Adrenal gland (tissue), 12 donors: Measurements from ENCODE around the gene WBP2. TPM values are rescaled to one million over a fixed set of nuclear protein-coding genes. Genes with fewer than 3 reads are reported as not detected.
A peak's percentile ranks its signal among the peaks of the same experiment; 100 is the strongest.

Source experiments
- DNase-seq, 7 donors: peaks; one replicate each; pipeline ENCODE4 v3.0.0-alpha.2; 2019 to 2020
- H3K27ac ChIP-seq, 5 donors: fragments of 200-600 bp; sonication (generic) in 4 of 5; 1 replicate in 3 of 5; 2 replicates in 2 of 5; pipeline versions ENCODE4 v1.5.1 to v1.8.0; 2016 to 2020; ENCODE audit warnings: mild to moderate bottlenecking in 1 of 5
- H3K27me3 ChIP-seq: fragments of 200-600 bp; 2 replicates; pipeline ENCODE4 v1.8.0; 2021
- H3K36me3 ChIP-seq, 2 donors: fragments of 200-600 bp; replicated peaks in 1 of 2; 1 replicate in 1 of 2; 2 replicates in 1 of 2; pipeline versions ENCODE4 v1.5.1 to v1.8.0; 2018 to 2022
- H3K4me1 ChIP-seq, 2 donors: fragments of 200-600 bp; replicated peaks in 1 of 2; 1 replicate in 1 of 2; 2 replicates in 1 of 2; pipeline versions ENCODE4 v1.5.1 to v1.8.0; 2018 to 2021
- H3K4me3 ChIP-seq, 4 donors: fragments of 200-600 bp; sonication (generic) in 3 of 4; one replicate each; pipeline ENCODE4 v1.5.1; 2016 to 2018
- H3K9me3 ChIP-seq, 3 donors: fragments of 200-600 bp; sonication (generic) in 1 of 3; replicated peaks in 1 of 3; 1 replicate in 2 of 3; 2 replicates in 1 of 3; pipeline versions ENCODE4 v1.5.1 to v1.8.0; 2016 to 2021
- POLR2A ChIP-seq, 2 donors: fragments of 450-650 bp; IDR thresholded peaks; one replicate each; pipeline ENCODE4 v1.6.1; 2017; ENCODE audit warnings: antibody characterized with exemption in 2 of 2, mild to moderate bottlenecking in 2 of 2, moderate library complexity in 1 of 2
- WGBS, 4 donors: extraction: QIAGEN DNeasy Blood & Tissue Kit in 2 of 4; methylation state at CpG; one replicate each; pipeline versions ENCODE4 v1.1.5 to v1.1.7; 2013 to 2017; 5-methylcytosine and 5-hydroxymethylcytosine counted together
- intact Hi-C, 2 donors: fragments of 100-400 bp; cut with DNase I; formaldehyde crosslinking; loops; one replicate each; pipeline versions ENCODE4 v1.14.1 to v1.15.0; 2022 to 2023
- polyA plus RNA-seq, 3 donors: library from polyadenylated mRNA; stranded (reverse); fragments of 200-250 nt in 2 of 3; fragments of 350-450 nt in 1 of 3; fragmentation: Illumina TruSeq in 1 of 3; extraction: RNeasy Lipid Tissue Mini Kit (QIAGEN cat#74804) in 1 of 3; gene quantifications; one replicate each; pipeline ENCODE4 v1.2.3, GENCODE V29; 2013 to 2014
- total RNA-seq, 9 donors: library from RNA; depleted of rRNA in 4 of 9; stranded (reverse); fragments of >200 nt in 4 of 9; fragments of 120-200 nt in 1 of 9; fragmentation: NEBNext Ultra II Directional in 1 of 9; extraction: Animal tissue kit (Norgen Biotek cat#: 25700) in 1 of 9; gene quantifications; one replicate each; pipeline versions ENCODE4 v1.1.0 to v1.2.4, GENCODE V29; 2013 to 2023
- TF ChIP-seq, protein P1 (sequence below), 6 experiments: fragments of 450-650 bp in 4 of 6; fragments of 200-600 bp in 2 of 6; sonication (generic) in 1 of 6; IDR thresholded peaks; 1 replicate in 5 of 6; 2 replicates in 1 of 6; pipeline versions ENCODE4 v1.5.1 to v1.8.0; 2016 to 2021; ENCODE audit warnings: antibody characterized with exemption in 6 of 6, mild to moderate bottlenecking in 2 of 6, moderate library complexity in 1 of 6
- donor health status: healthy with polysubstance abuse.
- donor health status: Bipolar disorder and iron deficiency.
- donor health status: DM: yes; HTN: yes; CAD: no.
- donor health status: DM: no; HTN: no; CAD: no.
- donor health status: DM: no; HTN: no; CAD: no.
- donor health status: DM: yes; HTN: yes; CAD: no.

Gene WBP2
- total and polyA plus RNA-seq, 12 donors, result 60.4 to 292 (median 223) TPM

DNA sequence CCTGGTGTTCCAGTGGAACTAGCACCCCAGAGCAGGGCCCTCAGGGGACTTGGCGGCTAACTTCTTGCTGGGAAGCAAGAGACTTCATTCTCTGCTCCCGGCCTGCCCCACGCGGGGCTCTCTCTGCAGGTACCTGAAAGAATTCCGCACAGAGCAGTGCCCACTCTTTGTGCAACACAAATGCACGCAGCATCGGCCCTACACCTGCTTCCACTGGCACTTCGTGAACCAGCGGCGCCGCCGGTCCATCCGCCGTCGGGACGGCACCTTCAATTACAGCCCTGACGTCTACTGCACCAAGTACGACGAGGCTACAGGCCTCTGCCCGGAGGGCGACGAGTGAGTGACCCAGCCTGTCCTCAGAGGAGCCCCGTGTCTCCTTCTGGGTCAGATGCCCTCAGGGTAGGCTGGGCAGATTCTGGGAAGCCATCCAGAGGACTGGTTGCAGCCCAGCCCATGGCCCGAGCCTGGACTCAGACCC is 45.5 kb downstream of the WBP2 start:
- intact Hi-C loops, result loop anchor here in 1 of 2 donors (10.0 kb wide), 1 partner anchor 45 kb away; the partner anchor contains the start of gene GALK1
- Histone ChIP-seq H3K36me3 (peaks cover 0 to 42% of the 10 kb centered on the region in 2 donors), H3K4me3 (no peak overlapping the region), H3K9me3 (no peaks in the 10 kb centered on the region), H3K4me1 (peaks cover 3 to 6% of the 10 kb centered on the region in 2 donors), H3K27me3 (no peaks in the 10 kb centered on the region), H3K27ac (peak overlapping the region in 3 of 5 donors; percentile 26 to 86 (median 48))
- no peak for TF ChIP-seq POLR2A (IDR thresholded peaks at IDR 0.05)
- TF ChIP-seq, protein P1, sequence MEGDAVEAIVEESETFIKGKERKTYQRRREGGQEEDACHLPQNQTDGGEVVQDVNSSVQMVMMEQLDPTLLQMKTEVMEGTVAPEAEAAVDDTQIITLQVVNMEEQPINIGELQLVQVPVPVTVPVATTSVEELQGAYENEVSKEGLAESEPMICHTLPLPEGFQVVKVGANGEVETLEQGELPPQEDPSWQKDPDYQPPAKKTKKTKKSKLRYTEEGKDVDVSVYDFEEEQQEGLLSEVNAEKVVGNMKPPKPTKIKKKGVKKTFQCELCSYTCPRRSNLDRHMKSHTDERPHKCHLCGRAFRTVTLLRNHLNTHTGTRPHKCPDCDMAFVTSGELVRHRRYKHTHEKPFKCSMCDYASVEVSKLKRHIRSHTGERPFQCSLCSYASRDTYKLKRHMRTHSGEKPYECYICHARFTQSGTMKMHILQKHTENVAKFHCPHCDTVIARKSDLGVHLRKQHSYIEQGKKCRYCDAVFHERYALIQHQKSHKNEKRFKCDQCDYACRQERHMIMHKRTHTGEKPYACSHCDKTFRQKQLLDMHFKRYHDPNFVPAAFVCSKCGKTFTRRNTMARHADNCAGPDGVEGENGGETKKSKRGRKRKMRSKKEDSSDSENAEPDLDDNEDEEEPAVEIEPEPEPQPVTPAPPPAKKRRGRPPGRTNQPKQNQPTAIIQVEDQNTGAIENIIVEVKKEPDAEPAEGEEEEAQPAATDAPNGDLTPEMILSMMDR (IDR thresholded peaks at IDR 0.05), result no peak
- DNase-seq, result no peak
- 91 to 94% (median 92%) methylated on average over 18 to 24 of the region's 24 CpGs for WGBS, 4 donors

DNA sequence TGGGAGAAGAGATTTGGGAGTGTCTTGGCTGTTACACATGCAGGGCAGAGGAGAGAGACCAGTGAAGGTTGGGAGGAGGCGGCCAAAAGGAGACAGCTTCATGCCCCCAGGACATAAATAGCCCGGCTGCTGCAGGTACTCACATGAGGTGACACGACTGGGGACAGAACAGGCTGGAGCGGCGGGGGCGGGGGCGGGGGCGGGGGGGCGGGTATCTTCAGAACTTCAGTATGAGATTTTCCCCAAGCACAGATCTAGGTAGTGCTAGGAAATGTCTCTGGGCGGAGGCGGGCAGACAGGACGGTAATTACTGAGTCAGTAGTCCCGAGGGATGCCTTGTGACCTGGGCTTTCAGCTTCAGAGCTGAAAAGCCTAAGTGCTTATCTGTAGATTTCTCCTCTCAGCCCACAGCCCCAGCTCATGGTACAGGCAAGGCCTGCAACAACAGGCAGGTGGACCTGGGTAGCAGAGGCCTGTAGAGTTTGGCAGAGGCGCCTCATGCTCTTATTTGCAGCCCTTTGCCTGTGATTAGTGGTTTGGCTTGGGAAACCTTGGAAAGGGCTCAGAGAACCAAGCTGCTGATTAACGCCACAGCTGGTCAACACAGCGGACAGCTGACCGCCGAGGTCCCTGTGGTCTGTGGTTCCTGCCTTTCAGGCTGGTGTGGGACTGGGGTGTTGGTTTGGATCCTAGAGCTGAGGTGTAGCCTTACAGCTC is 46.1 kb downstream of the WBP2 start:
- TF ChIP-seq, protein P1 (IDR thresholded peaks at IDR 0.05), result no peak
- no peak for TF ChIP-seq POLR2A (IDR thresholded peaks at IDR 0.05)
- H3K27ac ChIP-seq, result peak overlapping the region in 3 of 5 donors; percentile 26 to 86 (median 48)
- intact Hi-C loops, result no loop called here
- WGBS, 4 donors, result 72 to 84% (median 81%) methylated on average over 11 to 18 of the region's 18 CpGs
- H3K27me3 ChIP-seq, result no peaks in the 10 kb centered on the region
- H3K4me3 ChIP-seq, result no peak overlapping the region
- no peaks in the 10 kb centered on the region for H3K9me3 ChIP-seq
- DNase-seq, result peak in 5 of 7 donors; percentile 47 to 84 (median 67)
- peaks cover 0 to 42% of the 10 kb centered on the region in 2 donors for H3K36me3 ChIP-seq
- peaks cover 0 to 6% of the 10 kb centered on the region in 2 donors for H3K4me1 ChIP-seq

DNA sequence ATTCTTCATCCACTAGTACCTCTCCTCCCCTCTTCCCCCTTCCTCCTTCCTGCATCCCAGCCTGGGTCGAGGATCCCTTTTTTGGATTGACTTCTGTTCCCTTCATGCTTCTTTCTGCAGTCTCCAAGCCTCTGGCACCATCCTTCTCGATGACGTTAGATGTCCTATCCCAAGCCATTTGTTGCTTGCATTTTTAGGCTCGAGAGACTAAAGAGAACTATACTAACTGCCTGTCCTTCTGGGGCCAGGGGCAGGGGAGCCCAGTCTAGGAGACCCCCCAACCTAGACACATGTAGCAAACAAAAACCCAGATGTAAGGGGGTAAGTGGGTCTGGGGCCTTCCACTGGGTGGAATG is 46.6 kb downstream of the WBP2 start:
- Histone ChIP-seq H3K4me1 (peaks cover 0 to 6% of the 10 kb centered on the region in 2 donors), H3K4me3 (no peak overlapping the region), H3K27ac (peak overlapping the region in 1 of 5 donors; percentile 86), H3K27me3 (no peaks in the 10 kb centered on the region), H3K36me3 (peaks cover 0 to 37% of the 10 kb centered on the region in 2 donors), H3K9me3 (no peaks in the 10 kb centered on the region)
- intact Hi-C loops, result no loop called here
- TF ChIP-seq POLR2A (IDR thresholded peaks at IDR 0.05), result no peak
- TF ChIP-seq, protein P1 (IDR thresholded peaks at IDR 0.05), result no peak
- DNase-seq, result no peak
- 75 to 89% (median 82%) methylated on average over 4 of the region's 4 CpGs for WGBS, 4 donors

DNA sequence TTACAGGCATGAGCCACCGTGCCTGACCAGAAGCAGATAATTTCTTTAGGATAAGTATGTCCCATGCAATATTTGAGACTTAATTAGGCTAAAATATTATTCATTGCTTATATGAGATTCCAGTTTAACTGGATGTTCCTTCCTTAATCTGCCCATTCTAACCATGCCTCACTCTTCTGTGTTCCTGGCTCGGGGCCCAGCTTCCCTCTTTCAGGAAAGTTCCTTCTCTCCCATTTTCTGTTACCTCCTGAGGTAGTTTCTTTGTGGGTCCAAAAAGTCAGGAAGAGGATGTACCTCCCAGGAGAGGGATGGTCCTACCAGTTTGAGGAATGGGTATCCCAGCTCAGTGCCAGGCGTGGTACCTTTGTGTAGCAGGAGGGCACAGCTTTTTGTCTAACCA is 47.3 kb downstream of the WBP2 start:
- H3K4me1 ChIP-seq, result peaks cover 0 to 6% of the 10 kb centered on the region in 2 donors
- 93 to 98% (median 96%) methylated on average over 3 of the region's 3 CpGs for WGBS, 4 donors
- intact Hi-C loops, result no loop called here
- H3K27me3 ChIP-seq, result no peaks in the 10 kb centered on the region
- peak in 1 of 7 donors; percentile 9 for DNase-seq
- H3K36me3 ChIP-seq, result peaks cover 0 to 31% of the 10 kb centered on the region in 2 donors
- peak overlapping the region in 1 of 5 donors; percentile 86 for H3K27ac ChIP-seq
- H3K9me3 ChIP-seq, result no peaks in the 10 kb centered on the region
- TF ChIP-seq, protein P1 (IDR thresholded peaks at IDR 0.05), result no peak
- TF ChIP-seq POLR2A (IDR thresholded peaks at IDR 0.05), result no peak
- H3K4me3 ChIP-seq, result no peak overlapping the region
